CD4-positive, alpha-beta T cell treated with Interleukin-10 for 1 hour (primary cell): ENCODE data around the gene ARNT2.
A peak's percentile ranks its signal among the peaks of the same experiment; 100 is the strongest.

Experiments
- DNase-seq: peaks from one replicate; pipeline ENCODE4 v3.0.0-alpha.2; 2020

Gene ARNT2

GRCh38 chr15:80560601-80561400, 156.6 kb downstream of the ARNT2 start:
- no peak for DNase-seq

GRCh38 chr15:80561500-80561899, 157.3 kb downstream of the ARNT2 start:
- DNase-seq = no peak

- DNase-seq = no peak
Observed at GRCh38 chr15:80562033-80562432, 157.9 kb downstream of the ARNT2 start.

GRCh38 chr15:80562846-80563245, 158.7 kb downstream of the ARNT2 start:
- DNase-seq = no peak

GRCh38 chr15:80563372-80563997, 159.3 kb downstream of the ARNT2 start:
- DNase-seq = no peak

GRCh38 chr15:80564056-80564455, 159.9 kb downstream of the ARNT2 start:
- DNase-seq = no peak

- no peak for DNase-seq
Observed at GRCh38 chr15:80565398-80565797, 161.2 kb downstream of the ARNT2 start.

GRCh38 chr15:80565988-80566387, 161.8 kb downstream of the ARNT2 start:
- no peak for DNase-seq

- DNase-seq = peak; percentile 28
Observed at GRCh38 chr15:80567721-80568157, 163.6 kb downstream of the ARNT2 start.

- DNase-seq = no peak
Observed at GRCh38 chr15:80568298-80568697, 164.1 kb downstream of the ARNT2 start.

GRCh38 chr15:80568876-80569605, 164.9 kb downstream of the ARNT2 start:
- no peak for DNase-seq

- DNase-seq = no peak
Observed at GRCh38 chr15:80569656-80570055, 165.5 kb downstream of the ARNT2 start.

- DNase-seq = no peak
Observed at GRCh38 chr15:80570553-80570952, 166.4 kb downstream of the ARNT2 start.

- no peak for DNase-seq
Observed at GRCh38 chr15:80572337-80572736, 168.2 kb downstream of the ARNT2 start.

- DNase-seq = no peak
Observed at GRCh38 chr15:80573606-80574005, 169.4 kb downstream of the ARNT2 start.

- DNase-seq = no peak
Observed at GRCh38 chr15:80574590-80574989, 170.4 kb downstream of the ARNT2 start.

- DNase-seq = no peak
Observed at GRCh38 chr15:80576519-80577090, 172.4 kb downstream of the ARNT2 start.

- no peak for DNase-seq
Observed at GRCh38 chr15:80577552-80578205, 173.5 kb downstream of the ARNT2 start.

GRCh38 chr15:80578206-80578595, 174.0 kb downstream of the ARNT2 start:
- DNase-seq = no peak

- DNase-seq = no peak
Observed at GRCh38 chr15:80578871-80579270, 174.7 kb downstream of the ARNT2 start.

- no peak for DNase-seq
Observed at GRCh38 chr15:80579611-80580010, 175.4 kb downstream of the ARNT2 start.

- no peak for DNase-seq
Observed at GRCh38 chr15:80580106-80580505, 175.9 kb downstream of the ARNT2 start.
